ENCODE data around the gene GALT.

DNA sequence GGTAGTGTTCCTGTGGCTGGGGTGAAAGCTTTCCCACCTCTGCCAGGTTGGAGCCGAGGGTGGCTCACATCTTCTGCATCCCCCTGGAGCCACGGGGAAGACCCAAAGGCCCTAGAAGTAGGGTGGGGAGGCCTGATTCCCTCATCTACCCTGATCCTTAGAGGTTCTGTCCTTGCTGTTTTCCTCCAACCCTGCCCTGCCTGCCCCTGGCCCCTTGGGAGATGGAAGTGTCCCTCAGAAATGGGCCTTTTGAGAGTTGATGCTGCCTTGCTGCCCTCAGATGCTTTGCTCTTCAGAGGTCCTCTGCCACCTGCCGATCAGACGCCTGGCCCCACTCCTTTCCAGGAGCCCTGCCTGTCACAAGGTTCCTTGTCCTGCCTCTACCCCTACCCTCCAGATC is 38.3 kb downstream of the GALT start:
- TF ChIP-seq EZH2 (IDR thresholded peaks at IDR 0.05; ENCODE audit: low read length, missing control alignments) = no peak
- TF ChIP-seq, protein P1, sequence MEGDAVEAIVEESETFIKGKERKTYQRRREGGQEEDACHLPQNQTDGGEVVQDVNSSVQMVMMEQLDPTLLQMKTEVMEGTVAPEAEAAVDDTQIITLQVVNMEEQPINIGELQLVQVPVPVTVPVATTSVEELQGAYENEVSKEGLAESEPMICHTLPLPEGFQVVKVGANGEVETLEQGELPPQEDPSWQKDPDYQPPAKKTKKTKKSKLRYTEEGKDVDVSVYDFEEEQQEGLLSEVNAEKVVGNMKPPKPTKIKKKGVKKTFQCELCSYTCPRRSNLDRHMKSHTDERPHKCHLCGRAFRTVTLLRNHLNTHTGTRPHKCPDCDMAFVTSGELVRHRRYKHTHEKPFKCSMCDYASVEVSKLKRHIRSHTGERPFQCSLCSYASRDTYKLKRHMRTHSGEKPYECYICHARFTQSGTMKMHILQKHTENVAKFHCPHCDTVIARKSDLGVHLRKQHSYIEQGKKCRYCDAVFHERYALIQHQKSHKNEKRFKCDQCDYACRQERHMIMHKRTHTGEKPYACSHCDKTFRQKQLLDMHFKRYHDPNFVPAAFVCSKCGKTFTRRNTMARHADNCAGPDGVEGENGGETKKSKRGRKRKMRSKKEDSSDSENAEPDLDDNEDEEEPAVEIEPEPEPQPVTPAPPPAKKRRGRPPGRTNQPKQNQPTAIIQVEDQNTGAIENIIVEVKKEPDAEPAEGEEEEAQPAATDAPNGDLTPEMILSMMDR (conservative IDR thresholded peaks at IDR 0.05 in 1 of 2, IDR thresholded peaks at IDR 0.05 in 1 of 2; ENCODE audit: low read depth in 1 of 2, low read length in 2 of 2) = no peak
